Kidney glomerular epithelial cell (primary cell): ENCODE data around the gene TCFL5.
A peak's percentile ranks its signal among the peaks of the same experiment; 100 is the strongest.

Source experiments
- DNase-seq: peaks from one replicate; lab custom pipeline; 2025; lab: John Stamatoyannopoulos, UW

TCFL5 gene

DNA sequence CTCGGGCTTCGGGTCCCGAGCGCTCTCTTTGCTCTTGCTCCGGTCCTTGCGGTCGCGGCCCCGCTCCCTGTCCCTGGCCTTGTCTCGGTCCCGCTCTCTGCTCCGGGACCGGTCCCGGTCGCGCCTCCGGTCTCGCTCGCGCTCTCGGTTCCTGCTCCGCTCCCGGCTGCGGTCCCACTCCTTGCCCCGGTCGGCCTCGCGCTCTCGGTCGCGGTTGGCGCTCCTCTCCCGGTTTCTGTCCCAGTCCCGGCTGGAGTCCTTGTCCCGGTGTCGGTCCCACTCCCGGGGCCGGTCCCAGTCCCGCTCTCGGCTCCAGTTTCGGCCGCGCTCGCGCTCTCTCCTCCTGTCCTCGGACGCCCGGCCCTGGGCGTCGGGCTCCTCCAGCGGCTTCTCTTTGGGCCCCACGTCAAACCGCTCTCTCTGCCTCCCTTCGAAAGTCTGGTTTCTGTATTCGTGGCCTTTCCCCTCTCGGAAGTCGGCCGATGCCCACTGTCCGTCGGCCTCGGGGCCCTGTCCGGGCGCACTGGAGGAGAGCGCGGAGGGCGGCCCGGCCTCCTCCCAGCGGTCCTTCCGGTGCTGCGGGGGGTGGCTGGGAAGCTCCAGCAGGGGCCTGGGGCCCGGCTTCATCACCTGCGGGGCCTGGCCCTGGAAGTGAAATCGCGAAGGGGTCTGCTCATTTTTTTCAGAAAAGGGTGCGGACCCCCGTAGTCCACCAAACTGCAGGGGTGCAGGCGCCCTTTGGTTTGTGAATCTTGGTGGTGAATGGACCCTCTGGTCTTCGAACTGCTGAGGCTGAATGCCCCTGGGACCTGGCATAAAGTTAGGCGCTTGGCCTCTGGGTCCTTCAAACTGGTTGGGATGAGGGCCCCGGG is 17.9 kb upstream of the TCFL5 start:
- DNase-seq = no peak

DNA sequence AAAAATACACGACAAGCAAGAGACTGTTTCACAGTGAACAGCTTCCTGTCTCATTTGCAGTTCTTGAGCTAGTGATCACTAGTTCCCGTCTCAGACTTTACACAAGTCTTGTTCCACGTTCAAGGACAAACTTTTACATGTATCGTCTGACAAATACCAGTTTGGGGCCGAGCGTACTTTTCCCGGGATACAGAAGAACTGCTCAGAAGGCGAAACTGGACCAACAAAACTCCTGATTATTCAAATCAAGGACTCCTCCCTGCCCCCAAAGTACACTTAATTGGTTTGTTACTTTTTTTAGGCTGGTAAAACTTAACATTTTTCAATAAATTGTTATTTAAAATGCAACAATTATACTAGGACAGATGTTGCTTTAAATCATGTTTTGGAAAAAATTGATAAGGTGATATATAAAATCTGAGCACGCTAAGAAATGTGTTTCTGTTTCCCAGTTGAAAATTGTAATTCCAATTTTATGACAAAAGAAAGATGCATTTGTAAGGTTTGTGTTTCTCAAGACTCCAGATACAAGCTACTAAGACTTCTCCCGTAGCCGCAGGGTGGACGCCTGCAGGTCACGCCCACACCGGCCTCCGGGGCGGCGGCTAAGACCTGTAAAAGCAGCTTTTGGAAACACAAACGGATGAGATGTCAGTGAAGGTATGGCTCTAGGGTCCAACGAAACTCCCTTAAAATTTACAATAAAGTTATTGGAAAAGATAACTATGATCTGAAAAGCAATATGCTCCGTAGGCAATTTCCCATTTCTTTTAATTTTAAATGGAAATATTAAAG is 16.8 kb upstream of the TCFL5 start:
- DNase-seq = no peak

DNA sequence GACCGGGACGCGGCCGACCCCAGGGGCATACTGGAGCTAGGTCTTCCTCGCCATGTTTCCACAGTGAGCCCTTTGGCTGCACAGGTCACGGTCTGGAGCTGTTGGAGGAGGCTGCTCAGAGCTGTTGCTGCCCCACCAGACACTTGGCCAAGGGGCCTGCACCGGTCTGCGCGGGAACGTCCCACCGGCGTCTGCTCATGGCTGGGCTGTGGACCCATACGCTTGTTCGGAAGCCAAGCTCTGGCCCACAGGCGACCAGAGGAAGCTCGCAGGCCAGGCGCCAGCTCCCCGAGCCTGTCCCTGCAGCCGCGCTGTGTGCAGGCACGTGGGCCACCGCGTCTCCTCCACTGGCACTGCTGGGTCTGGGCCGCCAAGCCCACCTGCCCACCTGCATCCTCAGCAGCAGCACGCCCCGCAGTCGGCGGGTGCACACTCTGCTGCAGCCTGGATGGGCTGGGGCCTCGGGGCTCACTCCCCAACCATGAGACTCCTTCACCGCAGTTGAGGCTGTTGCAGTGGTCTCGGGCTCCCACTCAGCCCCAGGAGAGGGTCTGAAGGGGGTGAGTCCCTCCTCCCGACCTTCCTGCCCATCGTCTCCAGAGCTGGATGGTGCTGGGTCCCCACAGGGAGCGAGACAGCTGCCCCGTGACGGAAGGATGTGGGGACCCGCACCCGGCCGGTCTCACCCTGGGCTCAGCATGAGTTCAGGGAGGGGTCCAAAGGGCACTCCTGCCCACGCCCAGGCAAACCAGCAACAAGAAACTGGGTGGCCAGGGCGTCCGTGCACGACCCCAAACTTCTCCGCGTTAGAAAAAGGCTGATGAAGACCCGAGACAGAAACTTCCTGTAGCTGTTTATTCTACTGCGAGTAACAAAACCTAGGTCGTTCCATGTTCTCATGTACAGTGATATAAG is 15.5 kb upstream of the TCFL5 start:
- DNase-seq = no peak

DNA sequence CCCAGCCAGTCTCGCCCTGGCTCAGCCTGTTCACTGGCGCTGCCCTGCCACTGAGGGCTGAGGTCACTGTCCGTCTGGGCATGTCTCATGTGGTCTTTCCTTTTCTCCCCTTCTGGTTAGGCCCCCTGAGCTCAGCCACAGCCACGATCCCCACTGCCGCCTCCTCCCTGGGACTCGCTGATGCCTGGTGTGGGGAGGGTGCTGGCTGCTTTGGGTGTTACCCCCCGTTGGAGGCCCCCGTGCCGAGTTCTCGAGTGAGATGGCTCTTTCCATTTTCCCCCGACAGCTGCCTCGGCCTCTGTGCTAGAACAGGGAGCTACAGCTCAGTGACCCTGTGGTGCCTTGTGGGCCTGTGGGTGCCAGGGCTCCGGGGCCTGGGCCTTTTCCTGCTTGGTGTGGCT is 14.9 kb upstream of the TCFL5 start:
- no peak for DNase-seq

DNA sequence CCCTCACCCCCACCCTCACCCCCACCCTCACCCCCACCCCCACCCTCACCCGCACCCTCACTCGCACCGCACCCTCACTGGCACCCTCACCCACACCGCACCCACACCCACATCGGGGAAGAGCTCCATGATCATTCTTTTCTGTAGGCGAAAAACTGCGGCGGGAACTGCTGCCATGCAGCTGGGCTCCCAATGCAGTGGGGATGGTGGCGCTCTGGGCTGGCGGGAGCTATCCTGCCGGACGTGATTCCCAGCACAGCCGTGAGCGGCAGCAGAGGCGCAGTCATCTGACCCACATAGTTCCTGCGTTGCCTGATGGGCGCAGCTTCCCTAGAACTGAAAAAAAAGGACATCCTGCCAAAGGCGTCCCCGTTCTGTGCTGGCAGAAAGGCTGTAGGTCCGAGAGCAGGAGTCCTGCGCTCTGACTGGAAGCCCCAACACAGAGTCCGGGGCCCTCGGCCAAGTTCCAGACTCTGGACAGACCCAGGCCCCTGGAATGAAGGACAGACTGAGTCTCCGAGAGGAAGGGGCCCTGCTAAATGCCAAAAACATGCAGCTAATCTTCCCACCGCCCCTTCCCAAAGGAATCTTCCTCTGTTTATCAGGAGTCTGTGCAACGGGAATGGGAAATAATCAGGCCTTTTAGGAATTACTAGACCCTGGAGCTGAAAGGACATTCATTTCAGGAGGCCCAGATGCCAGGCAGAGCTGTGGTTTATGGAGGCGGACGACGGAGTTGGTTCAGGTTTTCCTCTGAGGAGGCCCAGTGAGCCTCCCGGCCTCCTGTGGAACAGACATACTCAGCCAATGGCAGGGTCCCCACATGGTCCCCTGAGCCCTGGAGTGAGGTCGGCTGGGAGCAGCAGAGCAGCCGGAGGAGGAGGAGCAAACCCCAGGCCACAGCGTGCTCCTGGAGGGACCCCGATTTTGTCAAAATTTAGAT is 14.1 kb upstream of the TCFL5 start:
- DNase-seq = no peak

DNA sequence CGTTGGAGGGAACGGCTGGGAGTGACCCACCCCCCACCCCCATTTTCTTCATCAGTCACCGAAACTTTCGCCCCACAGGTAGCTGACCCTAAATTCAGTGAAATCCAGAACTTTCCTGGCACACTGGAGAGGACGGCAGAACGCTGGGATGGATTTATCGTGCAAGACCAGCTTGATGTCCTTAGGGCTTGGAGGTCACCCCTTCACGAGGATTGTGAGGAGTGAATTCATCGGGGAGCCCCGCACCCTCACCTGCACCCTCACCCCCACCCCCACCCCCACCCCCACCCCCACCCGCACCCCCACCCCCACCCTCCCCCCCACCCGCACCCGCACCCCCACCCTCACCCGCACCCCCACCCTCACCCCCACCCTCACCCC is 13.3 kb upstream of the TCFL5 start:
- no peak for DNase-seq

DNA sequence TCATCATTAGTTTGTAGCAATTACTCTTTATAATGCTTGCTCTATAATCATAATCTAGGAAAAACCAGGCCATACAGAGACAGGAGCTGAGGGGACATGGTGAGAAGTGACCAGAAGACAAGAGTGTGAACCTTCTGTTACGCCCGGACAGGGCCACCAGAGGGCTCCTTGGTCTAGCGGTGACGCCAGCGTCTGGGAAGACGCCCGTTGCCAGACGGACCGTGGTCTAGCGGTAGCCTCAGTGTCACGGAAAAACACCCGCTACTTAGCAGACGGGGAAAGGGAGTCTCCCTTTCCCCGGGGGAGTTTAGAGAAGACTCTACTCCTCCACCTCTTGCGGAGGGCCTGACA is 12.0 kb upstream of the TCFL5 start:
- peak; percentile 14 for DNase-seq

DNA sequence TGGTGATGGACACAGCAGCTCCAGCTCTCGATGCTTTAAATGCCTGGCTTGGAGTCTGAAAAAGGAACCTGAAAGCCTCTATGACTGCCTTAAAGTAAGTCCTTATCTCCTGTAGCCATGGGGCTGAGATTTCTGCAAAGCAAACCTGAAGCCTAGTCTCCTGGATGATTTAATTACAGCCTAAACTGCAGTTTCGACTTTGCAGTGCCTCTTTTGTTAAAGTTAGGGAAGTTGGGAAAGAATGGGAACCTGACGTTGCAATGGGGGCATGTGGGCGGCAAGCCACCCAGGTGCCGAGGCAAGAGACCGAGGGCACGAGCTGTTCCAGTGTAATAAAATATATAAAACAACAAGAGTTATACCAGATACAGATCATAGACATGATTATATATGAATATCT is 11.7 kb upstream of the TCFL5 start:
- DNase-seq = no peak

DNA sequence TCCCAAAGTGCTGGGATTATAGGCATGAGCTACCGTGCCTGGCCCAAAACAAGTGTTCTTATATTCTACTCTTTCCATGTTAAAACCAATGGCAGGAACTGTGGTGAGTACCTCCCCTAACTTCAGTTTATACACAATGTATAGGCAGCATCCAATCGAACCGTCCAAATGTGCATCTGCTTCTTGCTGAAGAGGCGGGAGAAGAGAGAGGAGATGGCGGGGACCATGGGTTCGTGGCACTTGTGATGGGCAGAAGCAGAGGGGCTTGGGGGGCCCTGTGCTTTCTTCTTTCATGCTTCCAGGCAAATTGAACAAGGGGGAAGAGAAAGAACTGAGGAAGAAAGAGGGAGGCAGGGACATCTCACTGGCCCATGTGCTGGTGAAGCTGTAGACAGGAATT is 11.2 kb upstream of the TCFL5 start:
- DNase-seq = no peak

DNA sequence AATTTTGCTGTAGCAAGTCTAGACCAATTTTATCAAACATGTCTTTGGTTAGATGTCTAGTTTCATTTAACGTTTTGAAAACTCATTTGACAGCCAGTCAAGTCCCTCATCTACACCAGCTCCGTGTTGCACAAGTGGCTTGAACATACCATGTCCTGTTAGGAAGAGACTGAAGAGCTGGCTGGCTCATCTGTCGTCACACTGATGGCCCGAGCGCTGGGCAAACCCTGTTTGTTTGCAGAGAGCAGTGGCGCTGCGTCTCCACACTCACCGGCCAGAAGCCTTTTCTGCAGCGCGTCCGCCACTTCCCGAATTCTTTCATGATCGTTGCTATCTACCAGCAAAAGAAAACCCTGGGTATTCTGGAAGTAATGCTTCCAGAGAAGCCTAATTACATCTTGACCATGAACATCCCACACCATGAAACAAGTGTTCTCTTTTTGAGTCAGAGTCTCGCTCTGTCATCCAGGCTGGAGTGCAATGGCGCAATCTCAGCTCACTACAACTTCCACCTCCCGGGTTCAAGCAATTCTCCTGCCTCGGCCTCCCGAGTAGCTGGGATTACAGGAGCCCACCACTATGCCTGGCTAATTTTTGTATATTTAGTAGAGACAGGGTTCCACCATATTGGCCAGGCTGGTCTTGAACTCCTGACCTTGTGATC is 10.7 kb upstream of the TCFL5 start:
- no peak for DNase-seq

DNA sequence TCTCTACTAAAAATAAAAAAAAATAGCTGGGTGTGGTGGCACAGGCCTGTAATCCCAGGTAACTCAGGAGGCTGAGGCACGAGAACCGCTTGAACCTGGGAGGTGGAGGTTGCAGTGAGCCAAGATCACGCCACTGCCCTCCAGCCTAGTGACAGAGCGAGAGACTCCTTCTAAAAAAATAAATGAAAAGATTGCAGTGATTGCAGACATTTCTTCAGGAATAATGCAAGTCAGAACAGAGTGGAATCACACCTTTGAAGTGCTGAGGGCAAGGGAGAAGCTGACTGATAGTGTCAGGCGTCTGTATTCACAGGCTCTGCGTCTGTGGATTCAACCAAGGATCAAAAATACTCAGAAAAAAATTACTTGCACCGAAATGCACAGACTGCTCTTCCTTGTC is 2.6 kb upstream of the TCFL5 start:
- no peak for DNase-seq

DNA sequence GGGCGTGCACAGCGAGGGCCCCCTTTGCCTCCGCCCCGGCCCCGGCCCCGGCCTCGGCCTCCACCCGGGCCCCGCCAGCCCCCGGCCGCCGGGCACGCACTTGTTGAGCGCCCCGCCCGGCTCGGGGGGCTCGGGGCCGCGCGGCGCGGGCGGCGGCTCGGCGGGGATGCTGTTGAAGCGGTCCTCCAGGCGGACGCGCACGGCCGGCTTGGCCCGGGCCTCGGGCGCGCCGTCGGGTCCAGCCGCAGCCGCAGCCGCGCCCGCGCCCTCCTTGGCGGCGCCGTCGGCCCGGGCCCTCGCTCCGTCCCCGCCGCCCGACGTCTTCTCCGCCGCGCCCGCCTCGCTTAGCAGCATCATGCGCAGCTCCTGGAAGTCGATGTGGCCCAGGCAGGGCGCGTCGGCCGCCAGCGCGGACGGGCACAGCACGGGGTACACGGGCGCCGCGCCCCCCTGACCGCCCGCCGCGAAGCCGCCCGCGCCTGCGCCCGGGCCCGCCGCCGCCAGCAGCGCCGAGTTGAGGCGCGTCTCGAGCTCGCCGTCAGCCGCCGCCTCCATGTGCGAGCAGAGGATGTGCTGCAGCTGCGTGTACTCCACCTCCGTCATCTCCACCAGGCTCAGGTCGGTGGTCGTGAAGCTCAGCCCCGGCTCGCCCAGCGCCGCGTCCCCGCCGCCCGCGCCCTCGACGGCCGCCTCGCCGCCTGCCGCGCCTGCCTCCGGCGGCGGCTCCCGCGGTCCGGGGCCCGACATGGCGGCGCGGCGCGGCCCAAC is 514 bp downstream of the TCFL5 start:
- no peak for DNase-seq

DNA sequence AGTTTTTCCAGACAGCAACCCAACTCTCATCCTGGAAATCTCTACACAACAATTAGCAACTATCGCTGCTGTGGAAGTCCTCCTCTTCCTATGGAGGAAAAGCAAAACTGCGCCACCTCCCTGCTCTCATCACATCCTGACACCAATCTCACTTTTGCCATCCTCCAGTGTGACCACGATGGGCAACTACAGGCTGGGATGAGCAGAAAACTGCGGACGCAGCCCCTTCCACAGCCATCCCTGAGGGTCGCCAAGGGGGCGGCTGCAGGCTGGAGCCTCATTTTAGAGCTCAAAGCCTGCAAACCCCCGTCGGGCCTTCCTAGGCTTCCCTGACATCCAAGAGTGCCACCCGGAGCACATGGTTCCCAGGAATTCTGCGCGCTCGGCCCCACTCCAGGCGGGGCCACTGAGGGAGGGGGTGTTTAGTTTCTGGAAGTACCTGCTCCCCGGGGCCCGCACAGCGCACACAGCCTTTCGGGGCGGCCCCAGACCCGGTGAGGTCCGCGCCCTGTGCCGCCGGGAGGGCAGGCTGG is 1.2 kb downstream of the TCFL5 start:
- no peak for DNase-seq

DNA sequence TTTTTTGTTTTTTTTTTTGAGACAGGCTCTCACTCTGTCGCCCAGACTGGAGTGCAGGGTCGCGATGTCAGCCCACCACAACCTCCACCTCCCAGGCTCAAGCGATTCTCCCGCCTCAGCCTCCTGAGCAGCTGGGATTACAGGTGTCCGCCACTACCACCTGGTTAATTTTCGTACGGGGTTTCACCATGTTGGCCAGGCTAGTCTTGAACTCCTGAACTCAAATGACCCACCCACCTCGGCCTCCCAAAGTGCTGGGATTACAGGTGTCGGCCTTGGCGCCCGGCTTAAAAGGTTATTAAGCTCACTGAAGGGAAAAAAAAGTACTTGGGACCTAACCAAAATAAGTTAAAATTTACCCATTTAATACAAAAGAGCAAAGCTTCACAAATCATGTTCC is 1.9 kb downstream of the TCFL5 start:
- DNase-seq = no peak

DNA sequence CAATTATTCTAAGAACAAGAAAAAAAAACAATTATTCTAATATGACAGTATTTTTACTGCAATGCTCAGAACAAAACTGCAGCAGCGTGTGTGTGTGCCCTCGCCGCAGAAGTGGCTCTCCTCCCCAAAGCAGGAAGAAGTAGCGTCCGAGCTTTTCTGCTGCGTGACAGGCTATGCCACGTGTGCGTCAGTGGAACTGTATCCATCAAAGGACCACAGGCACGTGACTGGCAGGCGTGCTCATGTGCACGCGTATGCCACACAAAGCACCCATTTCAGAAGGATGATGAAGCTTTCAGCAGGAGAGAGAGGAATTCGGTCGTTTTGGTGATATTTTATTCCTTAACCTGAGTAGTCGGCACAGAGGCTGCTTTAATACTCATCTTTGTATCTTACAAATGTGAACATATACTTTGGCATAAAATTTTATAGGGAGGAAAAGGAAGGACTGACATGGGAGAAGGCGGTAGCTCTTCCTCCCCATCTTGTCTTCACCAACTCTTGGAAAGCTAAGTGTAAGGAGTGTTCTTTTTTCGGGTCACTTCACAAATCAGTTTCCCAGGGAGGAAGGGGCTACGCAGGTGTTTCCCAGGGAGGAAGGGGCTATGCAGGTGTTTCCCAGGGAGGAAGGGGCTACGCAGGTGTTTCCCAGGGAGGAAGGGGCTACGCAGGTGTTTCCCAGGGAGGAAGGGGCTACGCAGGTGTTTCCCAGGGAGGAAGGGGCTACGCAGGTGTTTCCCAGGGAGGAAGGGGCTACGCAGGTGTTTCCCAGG is 3.4 kb downstream of the TCFL5 start:
- no peak for DNase-seq

DNA sequence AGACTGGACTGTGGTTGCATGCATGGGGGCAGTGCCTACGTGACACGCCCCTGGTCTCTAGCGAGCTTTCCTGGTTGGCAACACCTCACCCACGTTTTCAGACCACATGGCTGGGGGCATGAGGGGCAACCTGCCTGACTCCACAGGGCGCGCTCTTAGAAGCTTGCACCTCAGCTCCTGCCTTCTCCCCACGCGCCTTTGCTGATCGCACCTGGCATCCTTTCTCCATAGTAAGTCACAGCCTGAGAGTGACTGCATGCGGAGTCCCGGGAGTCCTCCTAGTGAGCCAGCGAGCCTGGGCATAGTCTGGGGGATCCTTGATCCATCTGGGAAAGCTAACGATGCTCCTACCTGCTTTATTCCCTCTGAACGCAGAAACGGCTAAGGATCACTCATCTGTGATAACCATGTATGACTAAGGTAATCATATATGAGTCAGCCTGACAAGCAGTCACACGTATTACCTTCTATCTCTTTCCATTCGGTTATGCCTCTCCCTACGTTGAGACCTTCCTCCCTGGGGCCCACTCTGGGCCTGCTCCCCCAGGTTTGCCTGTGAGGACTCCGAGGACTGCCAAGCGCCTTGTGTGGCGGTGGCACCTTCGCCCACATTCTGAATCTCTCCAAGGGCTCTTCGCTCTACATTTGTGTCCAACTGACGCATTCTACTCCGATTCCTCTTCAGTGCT is 4.5 kb downstream of the TCFL5 start:
- DNase-seq = no peak

DNA sequence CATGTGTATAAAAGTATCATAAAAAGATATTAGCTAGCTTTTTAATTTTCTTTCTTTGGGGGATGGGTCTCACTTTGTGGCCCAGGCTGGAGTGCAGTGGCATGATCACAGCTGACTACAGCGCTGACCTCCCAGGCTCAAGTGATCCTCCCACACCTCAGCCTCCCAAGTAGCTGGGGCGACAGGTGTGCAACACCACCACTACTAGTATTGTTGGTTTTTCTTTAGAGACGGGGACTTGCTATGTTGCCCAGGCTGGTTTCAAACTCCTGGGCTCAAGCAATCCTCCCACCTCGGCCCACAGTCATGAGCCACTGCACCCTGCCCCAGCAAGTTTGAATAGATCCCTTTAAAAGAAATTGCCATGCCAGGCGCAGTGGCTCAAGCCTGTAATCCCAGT is 6.5 kb downstream of the TCFL5 start:
- DNase-seq = no peak

DNA sequence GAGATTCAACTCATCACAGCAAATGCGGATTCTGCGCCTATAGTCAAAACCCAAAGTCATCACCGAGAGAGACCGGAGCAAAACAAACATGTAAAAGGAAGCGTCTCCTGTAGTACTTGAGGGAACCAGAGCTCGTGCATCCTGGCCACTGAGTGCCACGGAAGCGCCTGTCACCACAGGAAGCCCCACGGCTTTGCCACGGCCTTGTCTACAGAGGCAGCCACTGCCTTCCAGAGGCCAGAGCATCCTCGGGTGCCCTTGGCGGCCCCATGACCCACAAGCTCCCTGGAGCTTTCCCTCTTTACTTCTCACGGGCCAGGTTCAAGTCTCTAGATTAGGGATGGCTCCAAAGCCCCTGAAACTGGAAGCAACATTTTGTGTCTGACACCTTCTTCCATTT is 7.5 kb downstream of the TCFL5 start:
- no peak for DNase-seq
